ENCODE measurements around the gene GNPAT.

DNA sequence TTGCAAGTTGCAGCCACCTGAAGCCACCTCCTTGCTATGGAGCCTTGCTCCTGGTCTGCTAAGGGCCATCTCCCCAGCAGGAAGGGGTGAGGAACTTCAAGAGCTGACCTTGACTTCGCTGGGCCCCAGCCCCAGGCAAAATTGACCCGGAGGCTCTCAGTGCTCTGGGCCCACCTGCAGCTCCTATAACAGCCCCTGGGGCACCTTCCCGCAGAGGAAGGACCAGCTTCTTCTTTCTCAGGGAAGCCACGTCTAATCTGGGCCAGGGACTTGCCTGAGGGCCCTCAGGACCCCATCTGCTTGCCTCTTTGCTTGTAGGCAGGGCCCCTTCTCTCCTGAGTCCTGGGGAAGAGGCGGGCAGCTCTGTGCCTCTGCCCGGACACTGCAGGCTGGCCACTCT, 30.9 kb upstream of the GNPAT start:
- TF ChIP-seq, protein P1, sequence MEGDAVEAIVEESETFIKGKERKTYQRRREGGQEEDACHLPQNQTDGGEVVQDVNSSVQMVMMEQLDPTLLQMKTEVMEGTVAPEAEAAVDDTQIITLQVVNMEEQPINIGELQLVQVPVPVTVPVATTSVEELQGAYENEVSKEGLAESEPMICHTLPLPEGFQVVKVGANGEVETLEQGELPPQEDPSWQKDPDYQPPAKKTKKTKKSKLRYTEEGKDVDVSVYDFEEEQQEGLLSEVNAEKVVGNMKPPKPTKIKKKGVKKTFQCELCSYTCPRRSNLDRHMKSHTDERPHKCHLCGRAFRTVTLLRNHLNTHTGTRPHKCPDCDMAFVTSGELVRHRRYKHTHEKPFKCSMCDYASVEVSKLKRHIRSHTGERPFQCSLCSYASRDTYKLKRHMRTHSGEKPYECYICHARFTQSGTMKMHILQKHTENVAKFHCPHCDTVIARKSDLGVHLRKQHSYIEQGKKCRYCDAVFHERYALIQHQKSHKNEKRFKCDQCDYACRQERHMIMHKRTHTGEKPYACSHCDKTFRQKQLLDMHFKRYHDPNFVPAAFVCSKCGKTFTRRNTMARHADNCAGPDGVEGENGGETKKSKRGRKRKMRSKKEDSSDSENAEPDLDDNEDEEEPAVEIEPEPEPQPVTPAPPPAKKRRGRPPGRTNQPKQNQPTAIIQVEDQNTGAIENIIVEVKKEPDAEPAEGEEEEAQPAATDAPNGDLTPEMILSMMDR (IDR thresholded peaks at IDR 0.05; ENCODE audit: low read depth, low read length) = no peak
- TF ChIP-seq EZH2phosphoT487 (IDR thresholded peaks at IDR 0.05; ENCODE audit: low read depth) = no peak

Measured in OCI-LY3 (cell line).